H1 (cell line): ENCODE data around the gene GLRX. TPM values are rescaled to one million over a fixed set of nuclear protein-coding genes. Genes with fewer than 3 reads are reported as not detected.
A peak's percentile ranks its signal among the peaks of the same experiment; 100 is the strongest.

Experiments
- CTCF ChIA-PET: fragments of 300-600 bp; sonication (Branson Sonifier 250); formaldehyde crosslinking; loops from one replicate; lab custom pipeline; 2021; ENCODE audit not compliant: partially characterized antibody; lab: Charles Lee
- POLR2A ChIA-PET: fragments of 300-600 bp; sonication (Branson Sonifier 250); formaldehyde crosslinking; loops from one replicate; lab custom pipeline; 2021; ENCODE audit warnings: inconsistent platforms; ENCODE audit not compliant: partially characterized antibody; lab: Charles Lee
- DNase-seq, 2 experiments: peaks; one replicate each; pipeline versions ENCODE4 v3.0.0 to v3.0.0-alpha.2; 2010 to 2022; ENCODE audit warnings: low spot score in 2 of 2, low read depth in 1 of 2, mixed read lengths in 1 of 2
- FAIRE-seq: peaks from 2 replicates; lab custom pipeline; 2011; peaks lifted over from hg19 to GRCh38; lab: Jason Lieb, UNC
- H2AFZ ChIP-seq: 2 replicates; pipeline ENCODE4 v1.8.1; 2012; ENCODE audit warnings: low read length, inconsistent platforms
- H2AK5ac ChIP-seq: 2 replicates; pipeline ENCODE4 v1.6.1; 2013; ENCODE audit warnings: low read depth, low read length
- H2BK120ac ChIP-seq: replicated peaks from 2 replicates; pipeline ENCODE3; 2013; ENCODE audit warnings: low read depth, low read length, inconsistent platforms
- H2BK12ac ChIP-seq: 2 replicates; pipeline ENCODE4 v1.6.1; 2013; ENCODE audit warnings: low read depth, low read length
- H2BK15ac ChIP-seq: 2 replicates; pipeline ENCODE4 v1.6.1; 2013; ENCODE audit warnings: low read length
- H2BK20ac ChIP-seq: 2 replicates; pipeline ENCODE4 v1.6.1; 2013; ENCODE audit warnings: low read length
- H2BK5ac ChIP-seq: 2 replicates; pipeline ENCODE4 v1.6.1; 2013; ENCODE audit warnings: low read depth, low read length
- H3K14ac ChIP-seq: 2 replicates; pipeline ENCODE4 v1.6.1; 2013; ENCODE audit warnings: inconsistent platforms; ENCODE audit not compliant: insufficient read length
- H3K18ac ChIP-seq: 2 replicates; pipeline ENCODE4 v1.6.1; 2013; ENCODE audit warnings: low read length; ENCODE audit errors: extremely low read depth
- H3K23ac ChIP-seq: 2 replicates; pipeline ENCODE4 v1.6.1; 2013; ENCODE audit warnings: inconsistent platforms; ENCODE audit not compliant: insufficient read length
- H3K23me2 ChIP-seq: 2 replicates; pipeline ENCODE4 v1.6.1; 2013; ENCODE audit warnings: low read depth, low read length
- H3K27ac ChIP-seq: 2 replicates; pipeline ENCODE4 v1.6.1; 2011; ENCODE audit warnings: low read depth, low read length, inconsistent platforms
- H3K27me3 ChIP-seq, 4 experiments: replicated peaks in 1 of 4; 1 replicate in 1 of 4; 2 replicates in 3 of 4; pipeline versions ENCODE4 v1.6.1 to v1.8.1; 2011 to 2013; ENCODE audit warnings: low read length in 3 of 4, mild to moderate bottlenecking in 3 of 4, inconsistent platforms in 2 of 4, mixed read lengths in 2 of 4, moderate library complexity in 1 of 4; ENCODE audit not compliant: control insufficient read depth in 3 of 4, insufficient read depth in 3 of 4; ENCODE audit errors: extremely low read depth in 1 of 4
- H3K36me3 ChIP-seq, 4 experiments: 2 replicates each; pipeline versions ENCODE4 v1.6.1 to v1.8.1; 2011 to 2013; ENCODE audit warnings: mild to moderate bottlenecking in 4 of 4, low read length in 3 of 4, moderate library complexity in 2 of 4, control low read depth in 1 of 4, inconsistent platforms in 1 of 4; ENCODE audit not compliant: insufficient read depth in 4 of 4, control insufficient read depth in 2 of 4
- H3K4ac ChIP-seq: replicated peaks from 2 replicates; pipeline ENCODE3; 2013; ENCODE audit warnings: low read length, low read depth, mixed read lengths, inconsistent platforms; ENCODE audit not compliant: insufficient read length
- H3K4me1 ChIP-seq, 4 experiments: replicated peaks in 1 of 4; 1 replicate in 1 of 4; 2 replicates in 3 of 4; pipeline versions ENCODE4 v1.6.1 to v1.8.1; 2011 to 2013; ENCODE audit warnings: low read length in 3 of 4, inconsistent platforms in 2 of 4, mixed read lengths in 1 of 4; ENCODE audit not compliant: insufficient read depth in 4 of 4, control insufficient read depth in 3 of 4
- H3K4me2 ChIP-seq, 2 experiments: 2 replicates each; pipeline versions ENCODE4 v1.6.1 to v1.8.1; 2011 to 2013; ENCODE audit warnings: low read depth in 2 of 2, low read length in 2 of 2, control low read depth in 1 of 2, inconsistent platforms in 1 of 2, mild to moderate bottlenecking in 1 of 2; ENCODE audit not compliant: insufficient read depth in 1 of 2
- H3K4me3 ChIP-seq, 4 experiments: fragments of 200-600, 300-600 bp in 1 of 4; sonication (generic), shearing (Covaris generic), sonication (Bioruptor Twin) in 1 of 4; 2 replicates each; pipeline versions ENCODE4 v1.5.1 to v1.8.1; 2011 to 2016; ENCODE audit warnings: low read length in 4 of 4, low read depth in 3 of 4, control low read depth in 2 of 4, inconsistent platforms in 2 of 4, mild to moderate bottlenecking in 2 of 4, mixed read lengths in 1 of 4, moderate library complexity in 1 of 4; ENCODE audit not compliant: insufficient read depth in 2 of 4; ENCODE audit errors: extremely low read depth in 1 of 4
- H3K56ac ChIP-seq: replicated peaks from 2 replicates; pipeline ENCODE3; 2013; ENCODE audit warnings: low read depth, mild to moderate bottlenecking, mixed read lengths, low read length, inconsistent platforms; ENCODE audit not compliant: insufficient read length
- H3K79me1 ChIP-seq: 2 replicates; pipeline ENCODE4 v1.6.1; 2013; ENCODE audit warnings: low read depth, low read length, control low read depth
- H3K79me2 ChIP-seq, 2 experiments: 2 replicates each; pipeline versions ENCODE4 v1.6.1 to v1.8.1; 2012 to 2013; ENCODE audit warnings: low read length in 2 of 2, mild to moderate bottlenecking in 2 of 2, inconsistent platforms in 1 of 2; ENCODE audit not compliant: insufficient read depth in 2 of 2, control insufficient read depth in 1 of 2
- H3K9ac ChIP-seq, 4 experiments: replicated peaks in 1 of 4; 1 replicate in 1 of 4; 2 replicates in 3 of 4; pipeline versions ENCODE4 v1.6.1 to v1.8.1; 2011 to 2013; ENCODE audit warnings: low read depth in 3 of 4, low read length in 3 of 4, control low read depth in 2 of 4, mild to moderate bottlenecking in 2 of 4, moderate library complexity in 2 of 4, inconsistent platforms in 1 of 4; ENCODE audit errors: extremely low read depth in 1 of 4
- H3K9me3 ChIP-seq, 2 experiments: 2 replicates each; pipeline versions ENCODE4 v1.6.1 to v1.8.1; 2012 to 2013; ENCODE audit warnings: mild to moderate bottlenecking in 2 of 2, moderate library complexity in 2 of 2, control low read depth in 1 of 2, inconsistent platforms in 1 of 2, low read depth in 1 of 2, low read length in 1 of 2, mixed read lengths in 1 of 2; ENCODE audit not compliant: insufficient read depth in 2 of 2
- H4K20me1 ChIP-seq, 2 experiments: replicated peaks in 1 of 2; 2 replicates each; pipeline versions ENCODE3 to v1.8.1; 2011 to 2013; ENCODE audit warnings: inconsistent platforms in 2 of 2, low read length in 2 of 2, mild to moderate bottlenecking in 1 of 2; ENCODE audit not compliant: insufficient read depth in 2 of 2, control insufficient read depth in 1 of 2
- H4K5ac ChIP-seq: 2 replicates; pipeline ENCODE4 v1.6.1; 2013; ENCODE audit warnings: low read length, low read depth, mixed read lengths, inconsistent platforms; ENCODE audit not compliant: insufficient read length
- H4K8ac ChIP-seq: 2 replicates; pipeline ENCODE4 v1.8.0; 2013; ENCODE audit warnings: mild to moderate bottlenecking, moderate library complexity, low read length, inconsistent platforms; ENCODE audit not compliant: insufficient read depth; ENCODE audit errors: extremely low read depth
- H4K91ac ChIP-seq: replicated peaks from 2 replicates; pipeline ENCODE3; 2013; ENCODE audit warnings: low read length, mixed read lengths, inconsistent platforms; ENCODE audit not compliant: insufficient read length
- CHD1 ChIP-seq: IDR thresholded peaks from 2 replicates; pipeline ENCODE4 v1.6.1; 2012; ENCODE audit warnings: low read depth, low read length, improper control_type of control experiment
- CTBP2 ChIP-seq: IDR thresholded peaks from 2 replicates; pipeline ENCODE4 v1.7.0; 2011; ENCODE audit warnings: borderline replicate concordance, mild to moderate bottlenecking, moderate library complexity, mixed read lengths, low read length; ENCODE audit not compliant: insufficient read depth, insufficient read length
- EZH2 ChIP-seq: fragments of 200-600 bp; sonication (generic); IDR thresholded peaks from 2 replicates; pipeline ENCODE4 v1.7.1; 2012; ENCODE audit warnings: low read depth, mild to moderate bottlenecking, moderate library complexity, low read length, inconsistent platforms; ENCODE audit not compliant: severe bottlenecking
- HDAC2 ChIP-seq, 2 experiments: fragments of 300-600 bp in 1 of 2; sonication (generic) in 1 of 2; IDR thresholded peaks; 2 replicates each; pipeline ENCODE4 v1.6.1; 2011 to 2012; ENCODE audit warnings: low read depth in 2 of 2, low read length in 2 of 2, mild to moderate bottlenecking in 2 of 2, moderate library complexity in 2 of 2, borderline replicate concordance in 1 of 2, inconsistent platforms in 1 of 2
- RXRA ChIP-seq: IDR thresholded peaks from 2 replicates; pipeline ENCODE4 v1.6.1; 2011; ENCODE audit warnings: low read depth, mild to moderate bottlenecking, low read length, moderate library complexity; ENCODE audit not compliant: insufficient read depth
- SIN3A ChIP-seq, 2 experiments: IDR thresholded peaks in 1 of 2; conservative IDR thresholded peaks in 1 of 2; 2 replicates each; pipeline ENCODE4 v1.6.1; 2011 to 2012; ENCODE audit warnings: low read length in 2 of 2, improper control_type of control experiment in 1 of 2, low read depth in 1 of 2, mild to moderate bottlenecking in 1 of 2
- SP4 ChIP-seq: IDR thresholded peaks from 2 replicates; pipeline ENCODE4 v1.6.1; 2012; ENCODE audit warnings: low read length, inconsistent platforms
- WGBS, 2 experiments: shearing (Covaris generic) in 1 of 2; methylation state at CpG; one replicate each; pipeline versions ENCODE4 v1.1.6 to v1.1.7; 2013 to 2015; ENCODE audit warnings: low lambda C conversion rate in 2 of 2, mixed read lengths in 2 of 2, inconsistent platforms in 1 of 2, low coverage in 1 of 2, missing lambda C conversion rate in 1 of 2; ENCODE audit not compliant: insufficient replicate concordance in 2 of 2, insufficient coverage in 1 of 2, insufficient read length in 1 of 2; ENCODE audit errors: extremely low coverage in 1 of 2, missing lambda C conversion rate in 1 of 2; 5-methylcytosine and 5-hydroxymethylcytosine counted together
- polyA plus RNA-seq, 7 experiments: library from polyadenylated mRNA; depleted of rRNA in 3 of 7; stranded (reverse) in 5 of 7; unstranded in 2 of 7; fragments of >200 nt in 5 of 7; fragments of 200-250 nt in 2 of 7; gene quantifications; 1 replicate in 5 of 7; 2 replicates in 1 of 7; 4 replicates in 1 of 7; pipeline versions ENCODE4 v1.2.1 to v1.2.3, GENCODE V29; 2011 to 2013; ENCODE audit warnings: missing spikeins in 2 of 7, mixed read lengths in 2 of 7
- total RNA-seq: library from RNA; stranded (reverse); fragmentation: NEBNext Ultra II Directional; extraction: Animal tissue kit (Norgen Biotek cat#: 25700); gene quantifications from 2 replicates; pipeline ENCODE4 v1.2.1, GENCODE V29; 2021

GLRX gene
- total and polyA plus RNA-seq, 2 of the 8 experiments (the other 6 are each of a cell fraction or from before 2014, with no cell fraction given) = 22.9 to 31.2 TPM

DNA sequence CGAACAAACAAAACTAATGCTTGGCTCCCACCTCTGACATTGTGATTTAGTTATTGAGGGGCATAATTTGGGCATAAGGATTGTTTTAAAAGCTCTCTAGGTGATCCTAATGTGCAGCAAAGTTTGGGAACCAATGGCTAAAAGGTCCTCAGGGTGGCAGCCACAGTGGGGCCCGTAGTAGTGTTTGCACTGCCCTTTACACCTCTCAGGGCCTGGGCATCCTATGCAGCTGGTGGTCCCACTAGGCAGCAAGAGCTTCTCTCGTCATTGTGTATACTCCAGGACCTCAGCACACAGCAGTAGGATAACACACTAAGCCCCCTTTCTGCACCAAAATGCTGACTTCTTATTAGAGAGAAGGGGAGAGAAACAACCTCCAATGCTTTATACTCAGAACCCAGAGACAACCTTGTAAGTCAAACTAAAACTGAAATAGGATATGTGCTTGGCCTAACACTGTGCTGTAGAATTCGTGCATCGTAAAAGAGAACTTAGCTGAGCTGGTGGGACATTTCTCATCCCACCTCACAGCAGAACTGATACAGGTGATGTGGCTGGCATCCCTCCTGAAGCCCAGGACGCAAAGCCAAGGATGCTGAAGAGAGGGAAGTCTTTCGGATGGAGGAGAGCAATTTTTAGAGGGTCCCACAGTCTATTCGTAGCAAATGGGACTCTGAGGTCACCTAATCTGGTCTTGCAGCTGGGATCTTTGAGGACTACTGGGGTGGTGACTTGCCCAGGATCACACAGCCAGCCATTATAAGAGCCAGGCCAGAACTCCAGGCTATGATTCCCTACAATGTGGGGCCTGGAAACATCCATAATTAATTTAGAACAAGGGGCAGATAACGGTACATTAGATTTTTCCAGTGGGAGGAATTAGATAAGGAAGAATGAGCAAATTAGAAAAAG, 1.2 kb downstream of the GLRX start:
- no peaks in the 10 kb centered on the region for H3K36me3 ChIP-seq
- POLR2A ChIA-PET = interaction anchor here (1.0 to 2.6 kb wide), 5 partner anchors 13 to 141 kb away, joined by 3 to 22 read pairs (median 4); partner anchors contain the start of gene RHOBTB3
- no peak overlapping the region for H2BK20ac ChIP-seq
- H2BK15ac ChIP-seq = no peak overlapping the region
- no peaks in the 10 kb centered on the region for H3K79me2 ChIP-seq
- no peak overlapping the region for H3K4ac ChIP-seq
- H4K8ac ChIP-seq = no peak overlapping the region
- peak overlapping the region; percentile 78; the same call in 1 of the 2 replicates for H2AK5ac ChIP-seq
- H4K5ac ChIP-seq = no peak overlapping the region
- CTCF ChIA-PET = interaction anchor here (1.2 to 3.2 kb wide), 11 partner anchors 8 to 514 kb away, joined by 3 to 18 read pairs (median 5); partner anchors contain the start of gene RFESD
- no peak overlapping the region for H3K18ac ChIP-seq
- H2BK12ac ChIP-seq = no peak overlapping the region; the same call in 1 of the 2 replicates
- H2AFZ ChIP-seq = no peak overlapping the region; the same call in 1 of the 2 replicates
- no peak overlapping the region for H3K23ac ChIP-seq
- no peak overlapping the region for H3K27ac ChIP-seq
- 82% methylated on average over 9 of the region's 9 CpGs; no CpG with 5 or more reads in 1 of the 2 experiments for WGBS, 2 experiments
- no peaks in the 10 kb centered on the region for H3K79me1 ChIP-seq
- no peak overlapping the region for H3K56ac ChIP-seq
- DNase-seq (no peak), FAIRE-seq (no peak)
- no peaks in the 10 kb centered on the region for H3K9me3 ChIP-seq
- no peaks in the 10 kb centered on the region for H4K20me1 ChIP-seq
- no peak overlapping the region for H2BK120ac ChIP-seq
- H3K9ac ChIP-seq = peak overlapping the region in 1 of 4 experiments; percentile 28; a peak in 1 of 7 replicates
- TF ChIP-seq SIN3A (conservative IDR thresholded peaks at IDR 0.05 in 1 of 2, IDR thresholded peaks at IDR 0.05 in 1 of 2; ENCODE audit: low read depth in 1 of 2, low read length in 2 of 2) (no peak), CTBP2 (no peak), RXRA (no peak), SP4 (no peak), EZH2 (no peak), CHD1 (no peak), HDAC2 (IDR thresholded peaks at IDR 0.05; ENCODE audit: borderline replicate concordance in 1 of 2, low read depth in 2 of 2, low read length in 2 of 2) (no peak)
- no peak overlapping the region for H2BK5ac ChIP-seq
- H4K91ac ChIP-seq = no peak overlapping the region
- peak overlapping the region; percentile 73 to 89 (median 78); a peak in 7 of 8 replicates for H3K4me3 ChIP-seq
- no peaks in the 10 kb centered on the region; a peak in 1 of 7 replicates for H3K27me3 ChIP-seq
- peaks cover 5% of the 10 kb centered on the region for H3K23me2 ChIP-seq
- H3K4me1 ChIP-seq = peaks cover 6 to 25% (median 18%) of the 10 kb centered on the region in 4 experiments; a peak in 6 of 7 replicates
- no peak overlapping the region for H3K14ac ChIP-seq
- peak overlapping the region; percentile 61 to 84 for H3K4me2 ChIP-seq
